K562 (cell line): Measurements from ENCODE around the gene TSEN34.
A peak's percentile ranks its signal among the peaks of the same experiment; 100 is the strongest.

Experiments used
- CTCF ChIP-seq, 3 experiments: IDR thresholded peaks in 2 of 3; conservative IDR thresholded peaks in 1 of 3; 2 replicates each; pipeline ENCODE4 v1.5.1; 2011 to 2012; ENCODE audit warnings: low read length in 3 of 3, mild to moderate bottlenecking in 3 of 3, control low read depth in 2 of 3, improper control_type of control experiment in 1 of 3, inconsistent platforms in 1 of 3, low read depth in 1 of 3, mixed read lengths in 1 of 3, moderate library complexity in 1 of 3; ENCODE audit not compliant: insufficient read depth in 2 of 3
- JUN ChIP-seq, 2 experiments: sonication (generic) in 1 of 2; formaldehyde crosslinking in 1 of 2; IDR thresholded peaks; 2 replicates each; pipeline versions ENCODE4 v1.6.1 to v1.8.0; 2012 to 2022; ENCODE audit warnings: borderline replicate concordance in 2 of 2, mild to moderate bottlenecking in 2 of 2, improper control_type of control experiment in 1 of 2, low read depth in 1 of 2, low read length in 1 of 2, missing genetic modification reagents in 1 of 2
- POLR2A ChIP-seq: fragments of 450-650 bp; conservative IDR thresholded peaks from 2 replicates; pipeline ENCODE4 v1.6.1; 2016
- RBM17 ChIP-seq: fragments of 200-400 bp; formaldehyde crosslinking; IDR thresholded peaks from 2 replicates; pipeline ENCODE4 v1.6.1; 2017; ENCODE audit warnings: low read depth, mild to moderate bottlenecking, low read length, borderline replicate concordance
- RBM25 ChIP-seq: fragments of 200-400 bp; formaldehyde crosslinking; IDR thresholded peaks from 2 replicates; pipeline ENCODE4 v1.6.1; 2018; ENCODE audit warnings: low read length, low read depth, moderate library complexity; ENCODE audit not compliant: severe bottlenecking
- REST ChIP-seq, 2 experiments: fragments of 450-650 bp; formaldehyde crosslinking in 1 of 2; IDR thresholded peaks; 2 replicates each; pipeline versions ENCODE4 v1.4.0 to v1.6.1; 2014 to 2020; ENCODE audit warnings: mild to moderate bottlenecking in 2 of 2, borderline replicate concordance in 1 of 2, low read depth in 1 of 2
- RFX5 ChIP-seq: IDR thresholded peaks from 2 replicates; pipeline ENCODE4 v1.6.1; 2011; ENCODE audit warnings: low read depth, mild to moderate bottlenecking, improper control_type of control experiment, low read length
- RNF2 ChIP-seq: sonication (generic); IDR thresholded peaks from 2 replicates; pipeline ENCODE4 v1.6.1; 2016
- TSC22D4 ChIP-seq: fragments of 450-650 bp; IDR thresholded peaks from 2 replicates; pipeline ENCODE4 v1.6.1; 2016; ENCODE audit warnings: missing genetic modification characterization, missing biosample characterization, control low read depth
- UBTF ChIP-seq, 2 experiments: IDR thresholded peaks; 2 replicates each; pipeline ENCODE4 v1.6.1; 2012; ENCODE audit warnings: improper control_type of control experiment in 2 of 2, low read depth in 2 of 2, low read length in 2 of 2, borderline replicate concordance in 1 of 2
- ZNF224 ChIP-seq: sonication (generic); formaldehyde crosslinking; IDR thresholded peaks from 2 replicates; pipeline ENCODE4 v1.8.0; 2022; ENCODE audit warnings: mild to moderate bottlenecking, missing genetic modification reagents
- ZNF347 ChIP-seq: fragments of 450-650 bp; formaldehyde crosslinking; IDR thresholded peaks from 2 replicates; pipeline ENCODE4 v1.4.0; 2020; ENCODE audit warnings: low read depth, mild to moderate bottlenecking, moderate library complexity
- ZSCAN29 ChIP-seq: fragments of 450-650 bp; IDR thresholded peaks from 2 replicates; pipeline ENCODE4 v1.6.1; 2017

- TF ChIP-seq ZNF347 (CRISPR knock-in tag): no peak
- TF ChIP-seq POLR2A: peak; percentile 80
- peak; percentile 24; the same call in 1 of the 2 replicates for TF ChIP-seq REST (IDR thresholded peaks at IDR 0.05; ENCODE audit: borderline replicate concordance)
- peak; percentile 47; the same call in 1 of the 2 replicates for TF ChIP-seq REST (CRISPR knock-in tag; IDR thresholded peaks at IDR 0.05; ENCODE audit: low read depth)
- peak in 2 of 3 experiments; percentile 31 to 57; a peak in 4 of 6 replicates for TF ChIP-seq CTCF (IDR thresholded peaks at IDR 0.05 in 2 of 3, conservative IDR thresholded peaks at IDR 0.05 in 1 of 3; ENCODE audit: insufficient read depth in 2 of 3, low read depth in 1 of 3, low read length in 3 of 3)
- no peak for TF ChIP-seq RFX5
- no peak for TF ChIP-seq TSC22D4 (tag)
- TF ChIP-seq RBM25: no peak
- TF ChIP-seq ZNF224: no peak
- TF ChIP-seq ZSCAN29: no peak
- TF ChIP-seq JUN (IDR thresholded peaks at IDR 0.05; ENCODE audit: borderline replicate concordance, low read depth, low read length): no peak
- no peak for TF ChIP-seq JUN (CRISPR knock-in tag; IDR thresholded peaks at IDR 0.05; ENCODE audit: borderline replicate concordance)
- TF ChIP-seq UBTF (IDR thresholded peaks at IDR 0.05; ENCODE audit: borderline replicate concordance in 1 of 2, low read depth in 2 of 2, low read length in 2 of 2): peak; percentile 66 to 85; a peak in 2 of 4 replicates
- no peak for TF ChIP-seq RBM17
- 0 out of 2 replicates have a peak, but pooled peaks have one; percentile 28 for TF ChIP-seq RNF2
These were observed 1.9 kb upstream of the TSEN34 start, which contains the start of gene MBOAT7 for GRCh38 chr19:54189145-54189734.
